HepG2 (cell line): ENCODE measurements around the gene B4GALT5. TPM values are rescaled to one million over a fixed set of nuclear protein-coding genes. Genes with fewer than 3 reads are reported as not detected.

ENCODE experiments used
- ATF7-NPFF ChIP-seq: sonication (generic); formaldehyde crosslinking; IDR thresholded peaks from 2 replicates; pipeline ENCODE4 v1.8.1; 2023; ENCODE audit warnings: mild to moderate bottlenecking, low read depth, missing genetic modification reagents, moderate library complexity
- IKZF4 ChIP-seq: sonication (generic); formaldehyde crosslinking; IDR thresholded peaks from 2 replicates; pipeline ENCODE4 v1.5.1; 2020; ENCODE audit warnings: borderline replicate concordance, mild to moderate bottlenecking, low read depth, missing genetic modification reagents; ENCODE audit errors: not compliant biosample characterization
- MZF1 ChIP-seq: sonication (generic); formaldehyde crosslinking; IDR thresholded peaks from 2 replicates; pipeline ENCODE4 v1.8.1; 2023; ENCODE audit warnings: mild to moderate bottlenecking, missing genetic modification reagents, borderline replicate concordance
- NAIF1 ChIP-seq: sonication (generic); formaldehyde crosslinking; IDR thresholded peaks from 2 replicates; pipeline ENCODE4 v1.5.0; 2020; ENCODE audit warnings: mild to moderate bottlenecking, missing genetic modification reagents, borderline replicate concordance
- NR2F2 ChIP-seq: IDR thresholded peaks from 2 replicates; pipeline ENCODE4 v1.6.1; 2012; ENCODE audit warnings: low read depth, inconsistent platforms, borderline replicate concordance
- SNAI1 ChIP-seq: sonication (generic); formaldehyde crosslinking; IDR thresholded peaks from 2 replicates; pipeline ENCODE4 v1.5.0; 2020; ENCODE audit warnings: mild to moderate bottlenecking, missing genetic modification reagents, borderline replicate concordance
- ZNF317 ChIP-seq: sonication (generic); formaldehyde crosslinking; IDR thresholded peaks from 2 replicates; pipeline ENCODE4 v1.5.0; 2020; ENCODE audit warnings: mild to moderate bottlenecking, missing genetic modification reagents
- polyA plus RNA-seq, 8 experiments: library from polyadenylated mRNA; depleted of rRNA in 3 of 8; stranded (reverse) in 7 of 8; unstranded in 1 of 8; fragments of >200 nt; fragmentation: Illumina TruSeq in 4 of 8; extraction: Trizol in 4 of 8; gene quantifications; 2 replicates each; pipeline versions ENCODE4 v1.2.1 to v1.2.3, GENCODE V29; 2011 to 2016; ENCODE audit warnings: low read depth in 4 of 8, missing spikeins in 1 of 8, mixed read lengths in 1 of 8; ENCODE audit not compliant: insufficient read depth in 1 of 8
- total RNA-seq, 5 experiments: library from RNA; depleted of rRNA; stranded (reverse); fragments of >200 nt; fragmentation: Illumina TruSeq; extraction: Trizol; gene quantifications; 2 replicates each; pipeline ENCODE4 v1.2.3, GENCODE V29; 2016; ENCODE audit warnings: low read depth in 1 of 5
- TF ChIP-seq, protein P1 (sequence below): sonication (generic); formaldehyde crosslinking; IDR thresholded peaks from 2 replicates; pipeline ENCODE4 v1.5.1; 2020; ENCODE audit warnings: missing genetic modification reagents, mild to moderate bottlenecking, borderline replicate concordance
- TF ChIP-seq, protein P2 (sequence below): sonication (generic); formaldehyde crosslinking; IDR thresholded peaks from 2 replicates; pipeline ENCODE4 v1.8.1; 2023; ENCODE audit warnings: mild to moderate bottlenecking, inconsistent platforms, moderate library complexity, missing genetic modification reagents, borderline replicate concordance
- TF ChIP-seq, protein P3 (sequence below): sonication (generic); formaldehyde crosslinking; IDR thresholded peaks from 2 replicates; pipeline ENCODE4 v1.4.0; 2020; ENCODE audit warnings: missing genetic modification reagents
- TF ChIP-seq, protein P4 (sequence below): sonication (generic); formaldehyde crosslinking; conservative IDR thresholded peaks from 2 replicates; pipeline ENCODE4 v1.8.1; 2023; ENCODE audit warnings: missing genetic modification reagents
- TF ChIP-seq, protein P5 (sequence below): sonication (generic); formaldehyde crosslinking; IDR thresholded peaks from 2 replicates; pipeline ENCODE4 v1.8.1; 2023; ENCODE audit warnings: missing genetic modification reagents, mild to moderate bottlenecking, borderline replicate concordance
- TF ChIP-seq, protein P6 (sequence below): sonication (generic); formaldehyde crosslinking; IDR thresholded peaks from 2 replicates; pipeline ENCODE4 v1.4.0; 2020; ENCODE audit warnings: missing genetic modification reagents
- TF ChIP-seq, protein P7 (sequence below), 2 experiments: IDR thresholded peaks; 2 replicates each; pipeline ENCODE4 v1.6.1; 2011 to 2012; ENCODE audit warnings: low read length in 2 of 2, borderline replicate concordance in 1 of 2, low read depth in 1 of 2, mild to moderate bottlenecking in 1 of 2, moderate library complexity in 1 of 2
- TF ChIP-seq, protein P8 (sequence below): sonication (generic); formaldehyde crosslinking; IDR thresholded peaks from 2 replicates; pipeline ENCODE4 v1.8.0; 2022; ENCODE audit warnings: low read depth, missing genetic modification reagents

The B4GALT5 gene
- total and polyA plus RNA-seq, 2 of the 13 experiments (the other 11 are each of a cell fraction or from before 2014, with no cell fraction given): 27.3 to 30.9 TPM

DNA sequence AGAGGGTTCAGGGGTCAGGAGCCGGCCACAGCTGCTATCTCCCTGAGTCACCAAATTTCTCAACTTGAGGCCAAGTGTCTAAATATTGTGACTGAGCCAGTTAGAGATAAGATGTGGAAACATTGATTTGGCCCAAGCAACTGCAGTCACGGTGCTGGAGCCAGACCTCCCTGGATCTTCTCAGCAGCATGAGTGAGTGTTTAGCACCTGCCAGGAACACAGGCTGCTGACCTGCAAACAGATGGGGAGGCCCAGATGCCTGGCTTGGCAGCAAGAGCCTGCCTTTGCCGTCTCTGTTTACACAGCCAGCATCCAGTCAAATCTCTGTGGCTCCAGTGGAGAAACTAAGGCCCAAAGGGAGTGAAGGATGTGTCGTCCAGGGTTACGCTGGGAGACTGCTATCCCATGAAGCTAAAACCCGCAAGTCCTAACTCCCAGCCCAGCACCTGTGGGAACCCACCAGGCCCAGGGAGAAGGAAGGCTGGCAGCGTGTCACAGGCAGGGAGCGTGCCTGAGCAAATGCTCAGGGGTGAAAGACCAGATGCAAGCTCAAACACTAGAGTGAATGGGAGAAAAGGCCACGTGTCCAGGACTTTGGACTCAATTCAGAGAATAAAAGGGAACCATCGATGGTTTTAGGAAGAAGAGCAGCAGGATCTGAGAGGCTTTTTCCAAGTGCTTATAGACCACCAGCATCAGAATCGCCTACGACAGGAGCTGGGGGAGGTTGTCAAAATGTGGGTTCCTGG, 129.8 kb downstream of the B4GALT5 start (continued):
- TF ChIP-seq, protein P1, sequence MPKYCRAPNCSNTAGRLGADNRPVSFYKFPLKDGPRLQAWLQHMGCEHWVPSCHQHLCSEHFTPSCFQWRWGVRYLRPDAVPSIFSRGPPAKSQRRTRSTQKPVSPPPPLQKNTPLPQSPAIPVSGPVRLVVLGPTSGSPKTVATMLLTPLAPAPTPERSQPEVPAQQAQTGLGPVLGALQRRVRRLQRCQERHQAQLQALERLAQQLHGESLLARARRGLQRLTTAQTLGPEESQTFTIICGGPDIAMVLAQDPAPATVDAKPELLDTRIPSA: no peak
- TF ChIP-seq SNAI1 (CRISPR knock-in tag): peak; percentile 80; the same call in 1 of the 2 replicates
- no peak for TF ChIP-seq IKZF4
- TF ChIP-seq ZNF317 (CRISPR knock-in tag): peak; percentile 75; the same call in 1 of the 2 replicates
- no peak for TF ChIP-seq NAIF1 (CRISPR knock-in tag)
- 0 out of 2 replicates have a peak, but pooled peaks have one; percentile 19 for TF ChIP-seq MZF1 (CRISPR knock-in tag)
- TF ChIP-seq, protein P2, sequence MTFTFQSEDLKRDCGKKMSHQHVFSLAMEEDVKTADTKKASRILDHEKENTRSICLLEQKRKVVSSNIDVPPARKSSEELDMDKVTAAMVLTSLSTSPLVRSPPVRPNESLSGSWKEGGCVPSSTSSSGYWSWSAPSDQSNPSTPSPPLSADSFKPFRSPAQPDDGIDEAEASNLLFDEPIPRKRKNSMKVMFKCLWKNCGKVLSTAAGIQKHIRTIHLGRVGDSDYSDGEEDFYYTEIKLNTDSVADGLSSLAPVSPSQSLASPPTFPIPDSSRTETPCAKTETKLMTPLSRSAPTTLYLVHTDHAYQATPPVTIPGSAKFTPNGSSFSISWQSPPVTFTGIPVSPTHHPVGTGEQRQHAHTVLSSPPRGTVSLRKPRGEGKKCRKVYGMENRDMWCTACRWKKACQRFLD: no peak
- peak; percentile 85 for TF ChIP-seq NR2F2
- TF ChIP-seq, protein P3, sequence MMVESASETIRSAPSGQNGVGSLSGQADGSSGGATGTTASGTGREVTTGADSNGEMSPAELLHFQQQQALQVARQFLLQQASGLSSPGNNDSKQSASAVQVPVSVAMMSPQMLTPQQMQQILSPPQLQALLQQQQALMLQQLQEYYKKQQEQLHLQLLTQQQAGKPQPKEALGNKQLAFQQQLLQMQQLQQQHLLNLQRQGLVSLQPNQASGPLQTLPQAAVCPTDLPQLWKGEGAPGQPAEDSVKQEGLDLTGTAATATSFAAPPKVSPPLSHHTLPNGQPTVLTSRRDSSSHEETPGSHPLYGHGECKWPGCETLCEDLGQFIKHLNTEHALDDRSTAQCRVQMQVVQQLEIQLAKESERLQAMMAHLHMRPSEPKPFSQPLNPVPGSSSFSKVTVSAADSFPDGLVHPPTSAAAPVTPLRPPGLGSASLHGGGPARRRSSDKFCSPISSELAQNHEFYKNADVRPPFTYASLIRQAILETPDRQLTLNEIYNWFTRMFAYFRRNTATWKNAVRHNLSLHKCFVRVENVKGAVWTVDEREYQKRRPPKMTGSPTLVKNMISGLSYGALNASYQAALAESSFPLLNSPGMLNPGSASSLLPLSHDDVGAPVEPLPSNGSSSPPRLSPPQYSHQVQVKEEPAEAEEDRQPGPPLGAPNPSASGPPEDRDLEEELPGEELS (CRISPR knock-in tag): peak; percentile 80; the same call in 1 of the 2 replicates
- TF ChIP-seq, protein P4, sequence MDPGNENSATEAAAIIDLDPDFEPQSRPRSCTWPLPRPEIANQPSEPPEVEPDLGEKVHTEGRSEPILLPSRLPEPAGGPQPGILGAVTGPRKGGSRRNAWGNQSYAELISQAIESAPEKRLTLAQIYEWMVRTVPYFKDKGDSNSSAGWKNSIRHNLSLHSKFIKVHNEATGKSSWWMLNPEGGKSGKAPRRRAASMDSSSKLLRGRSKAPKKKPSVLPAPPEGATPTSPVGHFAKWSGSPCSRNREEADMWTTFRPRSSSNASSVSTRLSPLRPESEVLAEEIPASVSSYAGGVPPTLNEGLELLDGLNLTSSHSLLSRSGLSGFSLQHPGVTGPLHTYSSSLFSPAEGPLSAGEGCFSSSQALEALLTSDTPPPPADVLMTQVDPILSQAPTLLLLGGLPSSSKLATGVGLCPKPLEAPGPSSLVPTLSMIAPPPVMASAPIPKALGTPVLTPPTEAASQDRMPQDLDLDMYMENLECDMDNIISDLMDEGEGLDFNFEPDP (CRISPR knock-in tag): 0 out of 2 replicates have a peak, but pooled peaks have one; percentile 54
- TF ChIP-seq, protein P5, sequence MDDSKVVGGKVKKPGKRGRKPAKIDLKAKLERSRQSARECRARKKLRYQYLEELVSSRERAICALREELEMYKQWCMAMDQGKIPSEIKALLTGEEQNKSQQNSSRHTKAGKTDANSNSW (CRISPR knock-in tag): peak; percentile 88; the same call in 1 of the 2 replicates
- peak; percentile 75; the same call in 1 of the 2 replicates for TF ChIP-seq ATF7-NPFF (CRISPR knock-in tag)
- TF ChIP-seq, protein P6, sequence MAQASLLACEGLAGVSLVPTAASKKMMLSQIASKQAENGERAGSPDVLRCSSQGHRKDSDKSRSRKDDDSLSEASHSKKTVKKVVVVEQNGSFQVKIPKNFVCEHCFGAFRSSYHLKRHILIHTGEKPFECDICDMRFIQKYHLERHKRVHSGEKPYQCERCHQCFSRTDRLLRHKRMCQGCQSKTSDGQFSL: no peak
- TF ChIP-seq, protein P7, sequence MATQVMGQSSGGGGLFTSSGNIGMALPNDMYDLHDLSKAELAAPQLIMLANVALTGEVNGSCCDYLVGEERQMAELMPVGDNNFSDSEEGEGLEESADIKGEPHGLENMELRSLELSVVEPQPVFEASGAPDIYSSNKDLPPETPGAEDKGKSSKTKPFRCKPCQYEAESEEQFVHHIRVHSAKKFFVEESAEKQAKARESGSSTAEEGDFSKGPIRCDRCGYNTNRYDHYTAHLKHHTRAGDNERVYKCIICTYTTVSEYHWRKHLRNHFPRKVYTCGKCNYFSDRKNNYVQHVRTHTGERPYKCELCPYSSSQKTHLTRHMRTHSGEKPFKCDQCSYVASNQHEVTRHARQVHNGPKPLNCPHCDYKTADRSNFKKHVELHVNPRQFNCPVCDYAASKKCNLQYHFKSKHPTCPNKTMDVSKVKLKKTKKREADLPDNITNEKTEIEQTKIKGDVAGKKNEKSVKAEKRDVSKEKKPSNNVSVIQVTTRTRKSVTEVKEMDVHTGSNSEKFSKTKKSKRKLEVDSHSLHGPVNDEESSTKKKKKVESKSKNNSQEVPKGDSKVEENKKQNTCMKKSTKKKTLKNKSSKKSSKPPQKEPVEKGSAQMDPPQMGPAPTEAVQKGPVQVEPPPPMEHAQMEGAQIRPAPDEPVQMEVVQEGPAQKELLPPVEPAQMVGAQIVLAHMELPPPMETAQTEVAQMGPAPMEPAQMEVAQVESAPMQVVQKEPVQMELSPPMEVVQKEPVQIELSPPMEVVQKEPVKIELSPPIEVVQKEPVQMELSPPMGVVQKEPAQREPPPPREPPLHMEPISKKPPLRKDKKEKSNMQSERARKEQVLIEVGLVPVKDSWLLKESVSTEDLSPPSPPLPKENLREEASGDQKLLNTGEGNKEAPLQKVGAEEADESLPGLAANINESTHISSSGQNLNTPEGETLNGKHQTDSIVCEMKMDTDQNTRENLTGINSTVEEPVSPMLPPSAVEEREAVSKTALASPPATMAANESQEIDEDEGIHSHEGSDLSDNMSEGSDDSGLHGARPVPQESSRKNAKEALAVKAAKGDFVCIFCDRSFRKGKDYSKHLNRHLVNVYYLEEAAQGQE (IDR thresholded peaks at IDR 0.05; ENCODE audit: borderline replicate concordance in 1 of 2, low read depth in 1 of 2, low read length in 2 of 2): no peak; a peak in 1 of 4 replicates
- TF ChIP-seq, protein P8, sequence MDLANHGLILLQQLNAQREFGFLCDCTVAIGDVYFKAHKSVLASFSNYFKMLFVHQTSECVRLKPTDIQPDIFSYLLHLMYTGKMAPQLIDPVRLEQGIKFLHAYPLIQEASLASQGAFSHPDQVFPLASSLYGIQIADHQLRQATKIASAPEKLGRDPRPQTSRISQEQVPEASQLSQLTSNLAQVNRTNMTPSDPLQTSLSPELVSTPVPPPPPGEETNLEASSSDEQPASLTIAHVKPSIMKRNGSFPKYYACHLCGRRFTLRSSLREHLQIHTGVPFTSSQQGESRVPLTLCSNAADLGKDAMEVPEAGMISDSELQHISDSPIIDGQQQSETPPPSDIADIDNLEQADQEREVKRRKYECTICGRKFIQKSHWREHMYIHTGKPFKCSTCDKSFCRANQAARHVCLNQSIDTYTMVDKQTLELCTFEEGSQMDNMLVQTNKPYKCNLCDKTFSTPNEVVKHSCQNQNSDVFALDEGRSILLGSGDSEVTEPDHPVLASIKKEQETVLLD (CRISPR knock-in tag): no peak
